Breast epithelium (tissue), 4 donors: Measurements from ENCODE around the gene FBXW4. TPM values are rescaled to one million over a fixed set of nuclear protein-coding genes. Genes with fewer than 3 reads are reported as not detected.

ENCODE experiments used
- DNase-seq, 2 donors: peaks; one replicate each; pipeline ENCODE4 v3.0.0-alpha.2; 2019; ENCODE audit warnings: low spot score in 2 of 2
- H3K27ac ChIP-seq, 2 donors: fragments of 200-600 bp; sonication (generic) in 1 of 2; one replicate each; pipeline ENCODE4 v1.5.1; 2016 to 2019; ENCODE audit warnings: mild to moderate bottlenecking in 1 of 2
- H3K27me3 ChIP-seq, 2 donors: fragments of 200-600 bp; sonication (generic) in 1 of 2; one replicate each; pipeline versions ENCODE4 v1.5.1 to v1.6.0; 2017 to 2019; ENCODE audit warnings: control low read depth in 1 of 2, mild to moderate bottlenecking in 1 of 2
- H3K36me3 ChIP-seq: fragments of 200-600 bp; one replicate; pipeline ENCODE4 v1.5.1; 2019
- H3K4me1 ChIP-seq, 2 donors: fragments of 200-600 bp; sonication (generic); one replicate each; pipeline ENCODE4 v1.5.1; 2016 to 2019; ENCODE audit warnings: control low read depth in 1 of 2
- H3K4me3 ChIP-seq, 3 donors: fragments of 200-600 bp; sonication (generic); 1 replicate in 2 of 3; 2 replicates in 1 of 3; pipeline ENCODE4 v1.5.1; 2016 to 2019; ENCODE audit warnings: mild to moderate bottlenecking in 3 of 3, moderate library complexity in 2 of 3
- H3K9me3 ChIP-seq, 2 donors: fragments of 200-600 bp; sonication (generic) in 1 of 2; one replicate each; pipeline ENCODE4 v1.5.1; 2016 to 2019; ENCODE audit warnings: control low read depth in 1 of 2
- CTCF ChIP-seq, 3 donors: fragments of 450-650 bp; IDR thresholded peaks; one replicate each; pipeline ENCODE4 v1.5.1; 2016 to 2017; ENCODE audit warnings: antibody characterized with exemption in 3 of 3, mild to moderate bottlenecking in 3 of 3, moderate library complexity in 3 of 3
- POLR2A ChIP-seq: fragments of 450-650 bp; IDR thresholded peaks from one replicate; pipeline ENCODE4 v1.6.1; 2016; ENCODE audit warnings: antibody characterized with exemption, mild to moderate bottlenecking, moderate library complexity
- POLR2AphosphoS5 ChIP-seq, 3 donors: sonication (generic); formaldehyde crosslinking; IDR thresholded peaks; one replicate each; pipeline ENCODE4 v1.6.1; 2017; ENCODE audit warnings: antibody characterized with exemption in 3 of 3
- intact Hi-C: fragments of 100-400 bp; cut with DNase I; formaldehyde crosslinking; loops from one replicate; pipeline ENCODE4 v1.15.1; 2023; ENCODE audit warnings: low total_unique reads
- total RNA-seq, 3 donors: library from RNA; depleted of rRNA; stranded (reverse); fragments of >200 nt; gene quantifications; one replicate each; pipeline ENCODE4 v1.1.0, GENCODE V29; 2016

FBXW4 gene
- total RNA-seq = 10 to 100 TPM; 68.0 to 95.7 (median 74.7) TPM

GRCh38 chr10:101694674-101695403, at the start of gene FBXW4:
Gene FBXW4, minus strand, starts transcription at chr10:101695170. Its CDS starts 65 bp downstream, at chr10:101695105.
- Histone ChIP-seq H3K27me3 (no peaks in the 10 kb centered on the region), H3K27ac (peak within 1 kb of the TSS; percentile 99 to 100), H3K4me1 (peaks cover 0 to 17% of the 10 kb centered on the region in 2 donors), H3K36me3 (no peaks in the 10 kb centered on the region), H3K9me3 (no peaks in the 10 kb centered on the region), H3K4me3 (peak within 1 kb of the TSS; percentile 66 to 84 (median 76))
- TF ChIP-seq POLR2A (no peak), POLR2AphosphoS5 (IDR thresholded peaks at IDR 0.05) (peak in 1 of 3 donors; percentile 8)
- peak in 1 of 2 donors; percentile 57 for DNase-seq
- intact Hi-C loops = no loop called here

DNA sequence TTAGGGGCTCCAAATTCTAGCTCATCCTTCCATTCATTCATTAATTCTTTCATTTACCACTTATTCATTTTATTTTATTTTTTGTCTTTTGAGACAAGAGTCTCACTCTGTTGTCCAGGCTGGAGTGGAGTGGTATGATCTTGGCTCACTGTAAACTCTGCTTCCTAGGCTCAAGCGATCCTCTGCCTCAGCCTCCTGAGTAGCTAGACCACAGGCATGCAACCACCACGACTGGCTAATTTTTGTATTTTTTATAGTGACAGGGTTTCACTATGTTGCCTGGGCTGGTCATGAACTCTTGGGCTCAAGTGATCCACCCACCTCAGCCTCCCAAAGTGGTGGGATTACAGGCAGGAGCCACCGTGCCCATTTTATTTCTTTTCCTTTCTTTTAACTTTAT, 49.3 kb upstream of the FBXW4 start:
- no peaks in the 10 kb centered on the region for H3K36me3 ChIP-seq
- H3K4me3 ChIP-seq = no peak overlapping the region
- intact Hi-C loops = no loop called here
- no peaks in the 10 kb centered on the region for H3K9me3 ChIP-seq
- H3K27ac ChIP-seq = no peak overlapping the region
- no peak for DNase-seq
- no peak for TF ChIP-seq CTCF (IDR thresholded peaks at IDR 0.05)
- H3K4me1 ChIP-seq = no peaks in the 10 kb centered on the region
- peaks cover 0 to 7% of the 10 kb centered on the region in 2 donors for H3K27me3 ChIP-seq

DNA sequence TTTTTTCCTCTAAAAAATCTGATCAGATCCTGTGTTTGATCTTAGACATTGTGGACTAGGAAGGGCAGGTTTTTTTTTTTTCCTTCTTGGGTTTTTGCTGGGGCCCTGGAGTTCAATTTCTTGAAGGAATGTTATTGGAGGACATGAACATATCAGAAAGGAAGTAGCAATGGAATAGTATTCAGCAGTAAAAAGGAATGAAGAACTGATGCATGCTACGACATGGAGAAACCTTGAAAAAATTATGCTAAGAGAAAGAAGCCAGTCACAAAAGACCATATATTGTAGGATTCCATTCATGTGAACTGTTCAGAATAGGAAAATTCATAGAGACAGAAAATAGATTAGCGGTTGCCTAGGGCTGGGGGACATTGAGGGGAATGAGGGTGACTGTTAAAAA, 47.0 kb upstream of the FBXW4 start:
- TF ChIP-seq POLR2A (no peak), CTCF (IDR thresholded peaks at IDR 0.05) (no peak), POLR2AphosphoS5 (IDR thresholded peaks at IDR 0.05) (no peak)
- no peak overlapping the region for H3K4me3 ChIP-seq
- no peaks in the 10 kb centered on the region for H3K9me3 ChIP-seq
- H3K27ac ChIP-seq = no peak overlapping the region
- no peaks in the 10 kb centered on the region for H3K36me3 ChIP-seq
- DNase-seq = no peak
- intact Hi-C loops = no loop called here
- peaks cover 0 to 7% of the 10 kb centered on the region in 2 donors for H3K27me3 ChIP-seq
- H3K4me1 ChIP-seq = no peaks in the 10 kb centered on the region

GRCh38 chr10:101736666-101737065, 41.7 kb upstream of the FBXW4 start:
- no peak for DNase-seq
- Histone ChIP-seq H3K27me3 (peaks cover 0 to 7% of the 10 kb centered on the region in 2 donors), H3K9me3 (no peaks in the 10 kb centered on the region), H3K27ac (no peak overlapping the region), H3K4me3 (no peak overlapping the region), H3K4me1 (no peaks in the 10 kb centered on the region), H3K36me3 (no peaks in the 10 kb centered on the region)
- intact Hi-C loops = no loop called here
- no peak for TF ChIP-seq POLR2AphosphoS5 (IDR thresholded peaks at IDR 0.05)
- no peak for TF ChIP-seq CTCF (IDR thresholded peaks at IDR 0.05)
- no peak for TF ChIP-seq POLR2A

GRCh38 chr10:101732096-101732495, 37.1 kb upstream of the FBXW4 start:
- Histone ChIP-seq H3K4me1 (no peaks in the 10 kb centered on the region), H3K27ac (no peak overlapping the region), H3K27me3 (no peaks in the 10 kb centered on the region), H3K9me3 (no peaks in the 10 kb centered on the region), H3K36me3 (no peaks in the 10 kb centered on the region), H3K4me3 (no peak overlapping the region)
- intact Hi-C loops = no loop called here
- TF ChIP-seq CTCF (IDR thresholded peaks at IDR 0.05) (no peak), POLR2AphosphoS5 (IDR thresholded peaks at IDR 0.05) (no peak), POLR2A (no peak)
- no peak for DNase-seq

GRCh38 chr10:101726115-101726387, 31.1 kb upstream of the FBXW4 start:
- intact Hi-C loops = no loop called here
- no peak for DNase-seq
- Histone ChIP-seq H3K4me1 (no peaks in the 10 kb centered on the region), H3K4me3 (no peak overlapping the region), H3K36me3 (no peaks in the 10 kb centered on the region), H3K27me3 (no peaks in the 10 kb centered on the region), H3K9me3 (no peaks in the 10 kb centered on the region), H3K27ac (no peak overlapping the region)
- TF ChIP-seq POLR2A (no peak), POLR2AphosphoS5 (IDR thresholded peaks at IDR 0.05) (no peak), CTCF (IDR thresholded peaks at IDR 0.05) (no peak)
